T-cell (primary cell): ENCODE data around the gene TTLL11. TPM values are rescaled to one million over a fixed set of nuclear protein-coding genes. Genes with fewer than 3 reads are reported as not detected.

ENCODE experiments used
- ATAC-seq, 4 experiments: fragments of 200-7000 bp in 3 of 4; fragments of 150-1000 bp in 1 of 4; cut with Tn5 transposase; replicated peaks in 1 of 4; 1 replicate in 3 of 4; 2 replicates in 1 of 4; pipeline ENCODE4 v1.10.0; 2021; ENCODE audit warnings: moderate library complexity in 3 of 4, mild to moderate bottlenecking in 2 of 4, moderate number of reproducible peaks in 1 of 4
- CTCF ChIA-PET, 2 donors: fragments of 300-600 bp; sonication (Branson Sonifier 250); formaldehyde crosslinking; loops; one replicate each; lab custom pipeline; 2022; ENCODE audit warnings: antibody characterized with exemption in 2 of 2; lab: Charles Lee
- POLR2A ChIA-PET, 2 donors: fragments of 300-600 bp; sonication (Branson Sonifier 250); formaldehyde crosslinking; loops; one replicate each; lab custom pipeline; 2022; ENCODE audit warnings: antibody characterized with exemption in 2 of 2; lab: Charles Lee
- DNase-seq, 35 experiments: peaks; one replicate each; pipeline versions ENCODE4 v3.0.0 to v3.0.0-alpha.2; 2013 to 2023
- H3K27ac ChIP-seq: one replicate; pipeline ENCODE4 v1.5.1; 2013; ENCODE audit warnings: low read length
- H3K27me3 ChIP-seq, 2 experiments: replicated peaks in 1 of 2; 1 replicate in 1 of 2; 2 replicates in 1 of 2; pipeline versions ENCODE4 v1.6.1 to v1.7.0; 2013; ENCODE audit warnings: low read length in 1 of 2, mixed read lengths in 1 of 2; ENCODE audit not compliant: control insufficient read depth in 2 of 2, insufficient read depth in 2 of 2; ENCODE audit errors: extremely low read depth in 1 of 2
- H3K36me3 ChIP-seq, 2 donors: 1 replicate in 1 of 2; 2 replicates in 1 of 2; pipeline versions ENCODE4 v1.6.1 to v1.7.0; 2013; ENCODE audit warnings: low read length in 1 of 2; ENCODE audit not compliant: control insufficient read depth in 2 of 2, insufficient read depth in 1 of 2; ENCODE audit errors: extremely low read depth in 1 of 2
- H3K4me1 ChIP-seq, 2 experiments: 1 replicate in 1 of 2; 2 replicates in 1 of 2; pipeline versions ENCODE4 v1.6.1 to v1.7.0; 2013; ENCODE audit warnings: low read length in 2 of 2, mixed read lengths in 1 of 2; ENCODE audit not compliant: insufficient read depth in 2 of 2, control insufficient read depth in 1 of 2; ENCODE audit errors: extremely low read depth in 1 of 2
- H3K4me3 ChIP-seq, 2 donors: 1 replicate in 1 of 2; 2 replicates in 1 of 2; pipeline versions ENCODE4 v1.5.1 to v1.7.0; 2013; ENCODE audit warnings: mild to moderate bottlenecking in 2 of 2, low read length in 1 of 2, moderate library complexity in 1 of 2; ENCODE audit not compliant: control insufficient read depth in 1 of 2; ENCODE audit errors: extremely low read depth in 1 of 2
- H3K9me3 ChIP-seq: 2 replicates; pipeline ENCODE4 v1.7.0; 2013
- H3K27ac Mint-ChIP-seq, 2 donors: one replicate each; pipeline ENCODE4 v1.8.0; 2020 to 2021; ENCODE audit warnings: mild to moderate bottlenecking in 2 of 2, mixed read lengths in 2 of 2
- H3K27me3 Mint-ChIP-seq, 2 donors: one replicate each; pipeline ENCODE4 v1.8.0; 2021 to 2022; ENCODE audit warnings: mixed read lengths in 2 of 2
- H3K36me3 Mint-ChIP-seq: one replicate; pipeline ENCODE4 v1.8.0; 2021; ENCODE audit warnings: mixed read lengths
- H3K4me1 Mint-ChIP-seq, 3 donors: one replicate each; pipeline ENCODE4 v1.8.0; 2020 to 2022; ENCODE audit warnings: mixed read lengths in 3 of 3, mild to moderate bottlenecking in 1 of 3
- H3K4me3 Mint-ChIP-seq, 3 donors: one replicate each; pipeline ENCODE4 v1.8.0; 2020 to 2022; ENCODE audit warnings: mild to moderate bottlenecking in 3 of 3, mixed read lengths in 3 of 3, moderate library complexity in 3 of 3
- H3K9me3 Mint-ChIP-seq, 3 donors: one replicate each; pipeline ENCODE4 v1.8.0; 2020 to 2022; ENCODE audit warnings: mixed read lengths in 3 of 3
- WGBS: methylation state at CpG from one replicate; pipeline ENCODE4 v1.1.5; 2013; ENCODE audit warnings: missing lambda C conversion rate; ENCODE audit not compliant: insufficient coverage; 5-methylcytosine and 5-hydroxymethylcytosine counted together
- total RNA-seq, 35 experiments: library from RNA in 6 of 35; stranded (reverse) in 6 of 35; fragments of 120-200 nt in 1 of 35; gene quantifications; one replicate each; pipeline versions ENCODE4 v1.2.1 to v1.2.4 and lab custom pipeline; 2013 to 2026

TTLL11 gene
- total RNA-seq, 5 donors from 2014 or later (not counting 1 experiment from before 2014, with no cell fraction given): 3.4 to 4.8 (median 4.6) TPM

DNA sequence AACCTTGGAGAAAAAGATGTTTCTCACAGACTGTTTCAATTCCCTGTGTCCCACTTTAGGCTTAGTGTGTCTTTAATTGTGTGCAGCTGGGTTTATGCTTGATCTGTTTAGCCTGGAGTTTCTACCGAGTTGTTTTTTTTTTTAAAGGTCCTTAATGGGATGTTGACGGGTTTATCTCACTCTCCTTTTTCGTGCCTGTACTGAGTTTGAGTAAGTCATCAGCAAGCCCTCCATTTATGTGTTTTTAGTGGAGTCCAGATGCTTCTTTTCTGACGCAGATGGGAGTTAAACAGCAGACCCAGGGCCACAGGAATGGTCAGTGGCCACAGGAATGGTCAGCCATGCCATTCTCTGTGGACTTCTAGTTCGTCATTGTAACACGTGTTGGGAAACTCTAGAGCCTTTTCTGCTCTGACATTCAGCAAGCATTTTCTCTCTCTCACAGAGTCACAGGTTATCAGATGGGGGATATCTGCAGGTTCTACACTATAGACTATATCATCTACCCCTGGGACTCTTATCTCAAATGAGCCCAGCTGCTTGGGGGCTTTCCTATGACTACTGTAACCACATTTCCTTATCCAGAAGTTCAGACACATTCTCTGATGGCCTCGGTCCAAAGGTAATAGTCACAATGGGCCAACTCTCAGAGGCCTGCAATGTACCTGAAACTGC is 190.5 kb downstream of the TTLL11 start:
- Histone ChIP-seq H3K27me3 (no peaks in the 10 kb centered on the region), H3K36me3 (no peaks in the 10 kb centered on the region), H3K4me3 (no peak overlapping the region), H3K27ac (no peak overlapping the region), H3K9me3 (no peaks in the 10 kb centered on the region), H3K4me1 (no peaks in the 10 kb centered on the region)
- no peak for DNase-seq
- Mint-ChIP-seq H3K9me3 (peaks cover 5 to 11% (median 5%) of the 10 kb centered on the region in 3 donors), H3K27ac (no peak overlapping the region), H3K36me3 (no peaks in the 10 kb centered on the region), H3K4me3 (no peak overlapping the region), H3K4me1 (peaks cover 0 to 4% (median 0%) of the 10 kb centered on the region in 3 donors), H3K27me3 (no peaks in the 10 kb centered on the region)
- ATAC-seq: no peak
- 53% methylated on average over 5 of the region's 7 CpGs for WGBS
- CTCF ChIA-PET: no interaction called here
- POLR2A ChIA-PET: no interaction called here

DNA sequence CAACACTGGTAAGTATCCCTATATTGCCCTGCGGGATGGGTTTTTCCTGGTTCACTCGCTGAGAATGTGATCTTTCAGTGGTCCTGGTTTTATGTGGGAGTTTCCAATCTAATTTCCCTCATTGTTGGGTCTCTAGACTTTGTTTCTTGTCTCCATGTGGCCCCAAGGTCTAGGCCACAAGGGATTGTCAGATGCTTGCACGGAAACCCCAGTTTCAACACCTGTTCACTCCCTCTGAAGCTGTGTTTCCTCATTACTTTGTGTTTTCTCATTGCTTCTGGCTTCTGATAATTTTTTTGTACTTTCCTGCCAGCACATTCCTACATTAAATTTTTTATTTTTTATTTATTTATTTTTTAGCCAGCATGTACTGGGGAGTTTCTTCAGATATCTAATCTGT is 191.5 kb downstream of the TTLL11 start:
- ATAC-seq: no peak
- no peak overlapping the region for H3K27ac Mint-ChIP-seq
- ChIA-PET CTCF (no interaction called here), POLR2A (no interaction called here)
- H3K36me3 Mint-ChIP-seq: no peaks in the 10 kb centered on the region
- no peaks in the 10 kb centered on the region for H3K36me3 ChIP-seq
- H3K9me3 ChIP-seq: no peaks in the 10 kb centered on the region
- no peak overlapping the region for H3K4me3 ChIP-seq
- H3K27me3 ChIP-seq: no peaks in the 10 kb centered on the region
- 100% methylated on average over 1 of the region's 3 CpGs for WGBS
- H3K4me3 Mint-ChIP-seq: no peak overlapping the region
- no peaks in the 10 kb centered on the region for H3K4me1 ChIP-seq
- no peaks in the 10 kb centered on the region for H3K27me3 Mint-ChIP-seq
- no peak for DNase-seq
- H3K27ac ChIP-seq: no peak overlapping the region
- peaks cover 0 to 7% (median 0%) of the 10 kb centered on the region in 3 donors for H3K4me1 Mint-ChIP-seq
- H3K9me3 Mint-ChIP-seq: peaks cover 5 to 11% (median 5%) of the 10 kb centered on the region in 3 donors

DNA sequence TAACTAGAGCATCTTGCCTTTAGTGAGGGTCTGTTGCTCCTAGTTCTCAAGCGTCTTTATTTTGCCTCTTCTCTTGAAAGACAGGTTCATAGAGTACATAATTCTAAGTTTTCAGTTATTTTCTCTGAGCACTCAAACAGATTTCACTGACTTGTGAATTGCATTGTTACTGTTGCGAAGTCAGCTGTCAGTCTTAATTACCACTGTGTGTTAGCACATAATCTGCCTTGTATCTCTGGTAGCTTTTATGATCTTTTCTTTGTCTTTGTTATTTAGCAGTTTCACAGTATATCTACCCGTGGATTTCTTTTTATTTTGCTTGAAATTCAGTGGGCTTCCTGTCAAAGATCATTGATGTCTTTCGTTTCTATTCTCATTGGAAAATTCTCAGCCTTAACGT is 192.9 kb downstream of the TTLL11 start:
- Mint-ChIP-seq H3K4me3 (no peak overlapping the region), H3K9me3 (peaks cover 5 to 11% (median 5%) of the 10 kb centered on the region in 3 donors), H3K4me1 (peaks cover 0 to 7% (median 0%) of the 10 kb centered on the region in 3 donors), H3K27me3 (no peaks in the 10 kb centered on the region), H3K27ac (no peak overlapping the region), H3K36me3 (no peaks in the 10 kb centered on the region)
- H3K27me3 ChIP-seq: no peaks in the 10 kb centered on the region
- H3K4me1 ChIP-seq: no peaks in the 10 kb centered on the region
- no CpG with 5 or more reads among the region's 5 CpGs for WGBS
- no peaks in the 10 kb centered on the region for H3K9me3 ChIP-seq
- POLR2A ChIA-PET: no interaction called here
- no peak overlapping the region for H3K4me3 ChIP-seq
- H3K27ac ChIP-seq: no peak overlapping the region
- CTCF ChIA-PET: no interaction called here
- ATAC-seq (no peak), DNase-seq (no peak)
- no peaks in the 10 kb centered on the region for H3K36me3 ChIP-seq

DNA sequence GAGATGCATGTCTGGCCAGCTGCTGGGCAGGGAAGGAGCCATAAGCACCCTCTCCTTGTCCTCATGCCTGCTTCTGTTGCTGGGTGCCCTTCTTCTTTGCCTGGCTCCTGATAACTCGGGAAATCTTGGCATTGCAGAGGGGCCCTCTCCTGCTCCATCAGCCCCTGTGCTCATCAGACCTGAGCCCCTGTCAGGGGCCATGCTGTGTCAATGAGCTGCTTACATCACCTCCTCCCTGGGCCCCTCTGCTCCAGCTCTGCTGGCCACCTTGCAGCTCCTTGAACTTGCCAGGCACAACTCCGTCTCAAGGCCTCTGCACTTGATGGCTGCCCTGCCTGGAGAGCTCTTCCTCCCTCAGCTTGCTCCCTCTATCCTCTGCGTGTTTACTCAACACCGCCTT is 194.3 kb downstream of the TTLL11 start:
- Histone ChIP-seq H3K4me3 (no peak overlapping the region), H3K36me3 (no peaks in the 10 kb centered on the region), H3K4me1 (no peaks in the 10 kb centered on the region), H3K27me3 (no peaks in the 10 kb centered on the region), H3K27ac (no peak overlapping the region), H3K9me3 (no peaks in the 10 kb centered on the region)
- WGBS: 89% methylated on average over 2 of the region's 4 CpGs
- DNase-seq: no peak
- H3K4me1 Mint-ChIP-seq: peaks cover 0 to 7% (median 0%) of the 10 kb centered on the region in 3 donors
- ATAC-seq: no peak
- ChIA-PET CTCF (no interaction called here), POLR2A (no interaction called here)
- H3K9me3 Mint-ChIP-seq: peaks cover 5 to 11% (median 5%) of the 10 kb centered on the region in 3 donors
- H3K36me3 Mint-ChIP-seq: no peaks in the 10 kb centered on the region
- H3K27ac Mint-ChIP-seq: no peak overlapping the region
- H3K27me3 Mint-ChIP-seq: no peaks in the 10 kb centered on the region
- H3K4me3 Mint-ChIP-seq: no peak overlapping the region

DNA sequence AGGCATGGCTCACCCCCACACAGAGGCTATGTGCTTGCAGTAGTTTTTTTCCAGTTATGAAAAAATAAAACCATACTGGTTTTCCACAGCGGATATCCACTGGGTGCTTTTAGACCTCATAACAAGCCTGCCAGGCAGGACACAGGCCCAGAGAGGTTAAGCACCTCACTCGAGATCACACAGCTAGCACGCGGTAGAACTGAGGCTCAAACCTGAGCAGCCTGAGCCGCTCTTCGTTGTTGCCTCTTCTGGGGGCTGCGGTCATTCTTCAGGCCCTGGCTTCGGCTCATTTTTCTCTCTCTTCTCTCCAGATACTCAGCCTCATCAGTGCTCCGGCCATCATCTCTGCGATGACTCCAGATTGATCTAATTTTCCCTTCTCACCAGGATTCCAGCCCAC is 196.0 kb downstream of the TTLL11 start:
- no peaks in the 10 kb centered on the region for H3K27me3 Mint-ChIP-seq
- ATAC-seq: no peak
- CTCF ChIA-PET: no interaction called here
- no peak overlapping the region for H3K4me3 ChIP-seq
- peaks cover 5 to 11% (median 5%) of the 10 kb centered on the region in 3 donors for H3K9me3 Mint-ChIP-seq
- no peaks in the 10 kb centered on the region for H3K4me1 ChIP-seq
- POLR2A ChIA-PET: no interaction called here
- H3K27me3 ChIP-seq: no peaks in the 10 kb centered on the region
- H3K36me3 Mint-ChIP-seq: no peaks in the 10 kb centered on the region
- H3K27ac Mint-ChIP-seq: no peak overlapping the region
- no peak overlapping the region for H3K27ac ChIP-seq
- no peaks in the 10 kb centered on the region for H3K9me3 ChIP-seq
- no peaks in the 10 kb centered on the region for H3K36me3 ChIP-seq
- WGBS: 91% methylated on average over 10 of the region's 10 CpGs
- H3K4me3 Mint-ChIP-seq: no peak overlapping the region
- peaks cover 0 to 7% (median 0%) of the 10 kb centered on the region in 3 donors for H3K4me1 Mint-ChIP-seq
- no peak for DNase-seq

DNA sequence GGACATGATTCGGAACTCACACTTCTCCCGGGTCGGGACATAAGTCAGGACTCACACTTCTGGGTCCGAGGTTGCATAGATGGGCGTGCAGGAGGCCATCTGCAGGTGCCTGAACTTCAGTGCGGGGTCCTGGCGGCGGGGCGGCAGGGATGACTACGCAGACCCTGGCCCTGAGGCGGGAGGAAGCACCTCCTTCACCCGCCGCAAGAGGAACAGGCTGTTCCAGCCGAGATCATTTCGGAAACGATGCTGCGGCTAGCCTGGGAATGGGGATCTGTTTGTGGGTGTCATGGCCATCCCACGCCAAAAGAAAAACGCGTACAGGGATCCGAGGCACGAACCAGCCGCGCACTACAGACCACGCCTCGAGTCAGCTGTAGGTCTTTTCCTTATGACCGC is 196.6 kb downstream of the TTLL11 start:
- H3K9me3 Mint-ChIP-seq: peaks cover 5 to 11% (median 5%) of the 10 kb centered on the region in 3 donors
- H3K4me1 Mint-ChIP-seq: peaks cover 0 to 7% (median 0%) of the 10 kb centered on the region in 3 donors
- Histone ChIP-seq H3K27me3 (no peaks in the 10 kb centered on the region), H3K9me3 (no peaks in the 10 kb centered on the region), H3K4me1 (no peaks in the 10 kb centered on the region), H3K4me3 (no peak overlapping the region), H3K36me3 (no peaks in the 10 kb centered on the region), H3K27ac (no peak overlapping the region)
- POLR2A ChIA-PET: no interaction called here
- H3K4me3 Mint-ChIP-seq: no peak overlapping the region
- 82% methylated on average over 22 of the region's 27 CpGs for WGBS
- DNase-seq: no peak
- no peak overlapping the region for H3K27ac Mint-ChIP-seq
- no peaks in the 10 kb centered on the region for H3K36me3 Mint-ChIP-seq
- CTCF ChIA-PET: no interaction called here
- no peaks in the 10 kb centered on the region for H3K27me3 Mint-ChIP-seq
- ATAC-seq: no peak
